ENCODE measurements around the gene SELPLG.

The SELPLG gene

GRCh38 chr12:108609537-108610335, 24.0 kb downstream of the SELPLG start:
- Mint-ChIP-seq H3K9me3 (no peaks in the 10 kb centered on the region), H3K27me3 (no peaks in the 10 kb centered on the region), H3K4me3 (no peak overlapping the region), H3K36me3 (ENCODE audit: insufficient read depth) (peaks cover 7% of the 10 kb centered on the region), H3K27ac (ENCODE audit: low read depth) (peak overlapping the region; percentile 55), H3K4me1 (peaks cover 12% of the 10 kb centered on the region)
- ATAC-seq (replicated peaks; ENCODE audit: extremely low read depth, poor library complexity, severe bottlenecking): no peak
- DNase-seq (ENCODE audit: low spot score in 2 of 2): no peak

DNA sequence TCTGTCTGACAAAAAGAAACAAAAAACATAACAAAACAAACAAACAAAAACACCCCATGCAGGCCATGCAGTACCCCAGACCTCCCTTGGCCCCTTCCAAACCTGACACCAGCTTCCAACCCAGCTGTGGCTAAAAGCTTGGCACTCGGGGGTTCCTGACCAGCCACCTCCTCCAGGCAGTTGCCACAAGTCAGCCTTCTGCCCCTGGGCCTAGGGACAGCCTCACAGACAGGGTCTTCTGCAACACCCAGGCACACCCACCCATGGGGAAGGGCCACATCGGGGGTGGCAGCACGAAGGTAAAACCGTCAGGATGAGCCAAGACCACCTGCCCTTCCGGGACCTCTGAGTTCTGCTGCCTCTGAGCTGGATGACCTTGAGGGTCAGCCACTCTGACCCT, 25.1 kb downstream of the SELPLG start:
- H3K4me1 Mint-ChIP-seq: peaks cover 5% of the 10 kb centered on the region
- no peaks in the 10 kb centered on the region for H3K27me3 Mint-ChIP-seq
- DNase-seq (ENCODE audit: low spot score in 2 of 2) (no peak), ATAC-seq (replicated peaks; ENCODE audit: extremely low read depth, poor library complexity, severe bottlenecking) (no peak)
- no peak overlapping the region for H3K27ac Mint-ChIP-seq (ENCODE audit: low read depth)
- peaks cover 5% of the 10 kb centered on the region for H3K36me3 Mint-ChIP-seq (ENCODE audit: insufficient read depth)
- H3K9me3 Mint-ChIP-seq: no peaks in the 10 kb centered on the region
- no peak overlapping the region for H3K4me3 Mint-ChIP-seq

DNA sequence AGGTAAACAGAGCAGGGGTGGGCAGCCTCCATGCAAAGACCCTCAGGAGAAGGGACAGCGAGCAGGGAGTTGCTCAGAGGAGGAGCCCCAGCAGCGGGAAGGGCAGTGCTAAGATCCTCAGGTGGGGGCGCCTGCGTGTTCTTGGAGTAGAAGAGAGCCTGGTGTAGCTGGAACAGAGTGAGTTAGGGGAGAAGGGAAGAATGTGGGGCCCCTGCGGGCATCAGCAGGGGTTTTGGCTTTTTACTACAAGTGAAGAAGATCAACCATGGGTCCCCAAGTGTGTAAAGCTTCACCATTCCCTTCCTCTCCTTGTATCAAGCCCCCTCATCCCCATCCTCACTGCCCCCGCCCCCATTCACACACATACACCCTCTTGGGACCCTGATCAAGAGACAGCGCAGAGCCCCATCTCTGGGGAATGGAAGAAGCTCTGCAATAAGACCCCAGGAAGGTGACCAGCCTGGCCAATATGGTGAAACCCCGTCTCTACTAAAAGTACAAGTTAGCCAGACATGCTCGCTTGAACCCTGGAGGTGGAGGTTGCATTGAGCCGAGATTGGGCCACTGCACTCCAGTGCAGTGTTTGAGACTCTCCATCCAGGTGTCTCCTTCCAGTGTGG, 25.6 kb downstream of the SELPLG start:
- Mint-ChIP-seq H3K27ac (ENCODE audit: low read depth) (no peak overlapping the region), H3K27me3 (no peaks in the 10 kb centered on the region), H3K9me3 (no peaks in the 10 kb centered on the region), H3K36me3 (ENCODE audit: insufficient read depth) (peaks cover 5% of the 10 kb centered on the region), H3K4me3 (no peak overlapping the region), H3K4me1 (peaks cover 5% of the 10 kb centered on the region)
- DNase-seq (ENCODE audit: low spot score in 2 of 2): no peak
- no peak for ATAC-seq (replicated peaks; ENCODE audit: extremely low read depth, poor library complexity, severe bottlenecking)

- H3K36me3 Mint-ChIP-seq (ENCODE audit: insufficient read depth): peaks cover 5% of the 10 kb centered on the region
- no peak for ATAC-seq (replicated peaks; ENCODE audit: extremely low read depth, poor library complexity, severe bottlenecking)
- no peak overlapping the region for H3K27ac Mint-ChIP-seq (ENCODE audit: low read depth)
Measured at GRCh38 chr12:108606492-108606891, 27.2 kb downstream of the SELPLG start.

DNA sequence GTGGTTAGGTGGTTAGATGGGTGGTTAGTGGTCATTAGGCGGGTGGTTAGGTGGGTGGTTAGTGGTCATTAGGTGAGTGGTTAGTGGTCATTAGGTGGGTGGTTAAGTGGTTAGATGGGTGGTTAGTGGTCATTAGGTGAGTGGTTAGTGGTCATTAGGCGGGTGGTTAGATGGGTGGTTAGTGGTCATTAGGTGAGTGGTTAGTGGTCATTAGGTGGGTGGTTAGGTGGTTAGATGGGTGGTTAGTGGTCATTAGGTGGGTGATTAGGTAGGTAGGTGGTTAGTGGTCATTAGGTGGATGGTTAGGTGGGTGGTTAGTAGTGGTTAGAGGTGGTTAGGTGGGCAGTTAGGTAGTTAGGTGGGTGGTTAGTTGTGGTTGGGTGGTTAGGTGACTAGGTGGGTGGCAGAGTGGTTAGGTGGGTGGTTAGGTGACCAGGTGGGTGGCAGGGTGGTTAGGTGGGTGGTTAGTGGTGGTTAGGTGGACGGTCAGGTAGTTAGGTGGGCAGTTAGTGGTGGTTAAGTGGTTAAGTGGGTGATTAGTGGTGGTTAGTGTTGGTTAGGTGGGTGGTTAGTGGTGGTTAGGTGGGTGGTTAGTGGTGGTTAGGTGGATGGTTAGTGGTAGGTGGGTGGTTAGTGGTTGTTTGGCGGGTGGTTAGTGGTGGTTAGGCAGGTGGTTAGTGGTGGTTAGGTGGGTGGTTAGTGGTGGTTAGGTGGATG, 27.8 kb downstream of the SELPLG start:
- no peak overlapping the region for H3K4me3 Mint-ChIP-seq
- peak overlapping the region; percentile 63 for H3K27ac Mint-ChIP-seq (ENCODE audit: low read depth)
- H3K4me1 Mint-ChIP-seq: no peaks in the 10 kb centered on the region

More at GRCh38 chr12:108606492-108606891, 27.2 kb downstream of the SELPLG start:
- Mint-ChIP-seq H3K27me3 (no peaks in the 10 kb centered on the region), H3K9me3 (no peaks in the 10 kb centered on the region), H3K4me1 (no peaks in the 10 kb centered on the region), H3K4me3 (no peak overlapping the region)
- DNase-seq (ENCODE audit: low spot score in 2 of 2): no peak

GRCh38 chr12:108605000-108605689, 28.5 kb downstream of the SELPLG start:
- H3K36me3 Mint-ChIP-seq (ENCODE audit: insufficient read depth): peaks cover 5% of the 10 kb centered on the region
- H3K4me3 Mint-ChIP-seq: no peak overlapping the region
- H3K27ac Mint-ChIP-seq (ENCODE audit: low read depth): peak overlapping the region; percentile 63
- ATAC-seq (replicated peaks; ENCODE audit: extremely low read depth, poor library complexity, severe bottlenecking) (no peak), DNase-seq (ENCODE audit: low spot score in 2 of 2) (no peak)
- no peaks in the 10 kb centered on the region for H3K9me3 Mint-ChIP-seq
- H3K27me3 Mint-ChIP-seq: no peaks in the 10 kb centered on the region
- no peaks in the 10 kb centered on the region for H3K4me1 Mint-ChIP-seq

More for the DNA sequence above, 27.8 kb downstream of the SELPLG start:
- peaks cover 5% of the 10 kb centered on the region for H3K36me3 Mint-ChIP-seq (ENCODE audit: insufficient read depth)
- DNase-seq (ENCODE audit: low spot score in 2 of 2) (no peak), ATAC-seq (replicated peaks; ENCODE audit: extremely low read depth, poor library complexity, severe bottlenecking) (no peak)
- no peaks in the 10 kb centered on the region for H3K9me3 Mint-ChIP-seq
- no peaks in the 10 kb centered on the region for H3K27me3 Mint-ChIP-seq

- Mint-ChIP-seq H3K27me3 (no peaks in the 10 kb centered on the region), H3K4me1 (no peaks in the 10 kb centered on the region), H3K36me3 (ENCODE audit: insufficient read depth) (peaks cover 5% of the 10 kb centered on the region), H3K27ac (ENCODE audit: low read depth) (no peak overlapping the region), H3K9me3 (no peaks in the 10 kb centered on the region), H3K4me3 (no peak overlapping the region)
- DNase-seq (ENCODE audit: low spot score in 2 of 2) (no peak), ATAC-seq (replicated peaks; ENCODE audit: extremely low read depth, poor library complexity, severe bottlenecking) (no peak)
Measured at GRCh38 chr12:108604208-108604941, 29.3 kb downstream of the SELPLG start.

GRCh38 chr12:108603743-108604142, 30.0 kb downstream of the SELPLG start:
- Mint-ChIP-seq H3K27me3 (no peaks in the 10 kb centered on the region), H3K4me3 (no peak overlapping the region), H3K4me1 (no peaks in the 10 kb centered on the region), H3K9me3 (no peaks in the 10 kb centered on the region), H3K36me3 (ENCODE audit: insufficient read depth) (peaks cover 5% of the 10 kb centered on the region), H3K27ac (ENCODE audit: low read depth) (peak overlapping the region; percentile 20)
- no peak for ATAC-seq (replicated peaks; ENCODE audit: extremely low read depth, poor library complexity, severe bottlenecking)
- no peak for DNase-seq (ENCODE audit: low spot score in 2 of 2)

DNA sequence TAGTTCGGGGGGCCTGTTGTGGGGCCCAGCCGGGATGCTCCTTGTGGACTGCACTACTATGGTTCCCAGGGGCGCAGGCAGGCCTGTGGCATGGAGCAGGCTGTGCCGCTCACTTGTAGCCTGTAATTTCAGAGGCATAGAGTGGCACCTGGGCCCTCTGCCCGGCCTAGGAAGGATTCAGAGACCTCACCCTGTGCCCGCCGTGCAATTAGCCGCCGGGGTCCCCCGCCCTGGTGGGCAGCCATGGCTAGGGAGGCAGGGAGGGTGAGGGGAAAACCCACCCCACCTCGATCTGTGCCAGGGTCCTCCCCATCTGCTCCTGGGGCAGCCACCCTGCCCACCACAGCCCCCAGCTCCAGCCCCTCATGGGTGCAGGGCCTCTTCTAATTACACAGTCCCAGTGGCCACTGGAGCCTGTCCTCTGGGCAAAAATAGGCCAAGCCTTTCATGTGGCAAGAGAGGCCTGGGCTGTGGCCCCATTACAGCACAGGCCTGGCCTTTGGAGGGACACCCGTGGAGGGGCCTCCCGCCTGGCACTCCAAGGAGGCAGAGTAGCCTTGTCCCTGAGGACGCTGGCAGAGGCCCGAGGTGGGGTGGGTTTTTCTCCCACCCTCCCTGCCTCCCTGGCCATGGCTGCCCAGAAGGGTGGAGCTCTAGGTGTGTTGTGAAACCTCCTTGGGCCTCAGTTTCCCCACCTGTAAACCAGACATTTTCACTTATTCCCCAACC, 30.6 kb downstream of the SELPLG start:
- no peak for ATAC-seq (replicated peaks; ENCODE audit: extremely low read depth, poor library complexity, severe bottlenecking)
- H3K27me3 Mint-ChIP-seq: no peaks in the 10 kb centered on the region
- H3K27ac Mint-ChIP-seq (ENCODE audit: low read depth): peak overlapping the region; percentile 20
- no peak for DNase-seq (ENCODE audit: low spot score in 2 of 2)
- no peaks in the 10 kb centered on the region for H3K4me1 Mint-ChIP-seq
- H3K36me3 Mint-ChIP-seq (ENCODE audit: insufficient read depth): peaks cover 5% of the 10 kb centered on the region
- no peaks in the 10 kb centered on the region for H3K9me3 Mint-ChIP-seq
- no peak overlapping the region for H3K4me3 Mint-ChIP-seq

DNA sequence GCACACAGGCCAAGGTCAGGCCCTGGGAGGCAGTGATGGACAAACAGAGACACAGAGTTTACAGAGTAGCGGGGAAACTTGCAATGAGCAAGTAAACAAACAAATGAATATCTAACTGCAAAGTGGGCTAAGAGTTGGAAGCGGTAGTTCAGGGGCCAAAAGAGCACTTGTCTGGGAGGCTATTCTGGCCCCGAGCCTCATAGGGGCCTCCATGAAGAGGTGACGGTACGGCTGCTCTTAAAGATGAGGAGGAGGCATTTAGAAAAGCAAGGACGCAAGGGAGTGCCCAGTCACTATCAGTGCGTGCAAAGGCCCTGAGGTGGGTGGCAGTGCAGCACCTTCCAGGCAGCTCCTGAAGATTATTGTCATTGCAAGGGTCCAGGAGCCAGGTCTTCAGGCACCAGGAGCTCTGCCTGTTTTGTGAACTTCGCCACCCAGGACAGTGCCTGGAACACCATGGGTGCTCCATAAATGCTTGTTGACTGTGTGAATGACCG, 31.4 kb downstream of the SELPLG start:
- ATAC-seq (replicated peaks; ENCODE audit: extremely low read depth, poor library complexity, severe bottlenecking): no peak
- H3K27ac Mint-ChIP-seq (ENCODE audit: low read depth): no peak overlapping the region

GRCh38 chr12:108600702-108601007, 33.0 kb downstream of the SELPLG start:
- Mint-ChIP-seq H3K27me3 (no peaks in the 10 kb centered on the region), H3K27ac (ENCODE audit: low read depth) (no peak overlapping the region), H3K4me3 (no peak overlapping the region), H3K4me1 (no peaks in the 10 kb centered on the region), H3K36me3 (ENCODE audit: insufficient read depth) (peaks cover under 1% of the 10 kb centered on the region), H3K9me3 (no peaks in the 10 kb centered on the region)
- ATAC-seq (replicated peaks; ENCODE audit: extremely low read depth, poor library complexity, severe bottlenecking) (no peak), DNase-seq (ENCODE audit: low spot score in 2 of 2) (no peak)

More for the DNA sequence above, 31.4 kb downstream of the SELPLG start:
- Mint-ChIP-seq H3K4me1 (no peaks in the 10 kb centered on the region), H3K9me3 (no peaks in the 10 kb centered on the region), H3K4me3 (no peak overlapping the region), H3K27me3 (no peaks in the 10 kb centered on the region), H3K36me3 (ENCODE audit: insufficient read depth) (peaks cover 5% of the 10 kb centered on the region)
- DNase-seq (ENCODE audit: low spot score in 2 of 2): no peak

Measured in central memory CD8-positive, alpha-beta T cell (primary cell).